Activated CD4-positive, alpha-beta T cell treated with anti-CD3 and anti-CD28 coated beads, Interleukin-2, amount 50 U/mL, for 48 hours (primary cell): ENCODE measurements around the gene RALGPS2.
"Not testable (repeated sequence)": the region's sequence is repeated elsewhere in the genome, so short reads cannot be mapped to it uniquely, and the experiment has no call there.

Experiments
- DNase-seq, 2 experiments: peaks; one replicate each; pipeline ENCODE4 v3.0.0-alpha.2; 2020

Gene RALGPS2

GRCh38 chr1:178725466-178726086 is 532 bp downstream of the RALGPS2 start:
- peak; percentile 14 to 17 for DNase-seq

DNA sequence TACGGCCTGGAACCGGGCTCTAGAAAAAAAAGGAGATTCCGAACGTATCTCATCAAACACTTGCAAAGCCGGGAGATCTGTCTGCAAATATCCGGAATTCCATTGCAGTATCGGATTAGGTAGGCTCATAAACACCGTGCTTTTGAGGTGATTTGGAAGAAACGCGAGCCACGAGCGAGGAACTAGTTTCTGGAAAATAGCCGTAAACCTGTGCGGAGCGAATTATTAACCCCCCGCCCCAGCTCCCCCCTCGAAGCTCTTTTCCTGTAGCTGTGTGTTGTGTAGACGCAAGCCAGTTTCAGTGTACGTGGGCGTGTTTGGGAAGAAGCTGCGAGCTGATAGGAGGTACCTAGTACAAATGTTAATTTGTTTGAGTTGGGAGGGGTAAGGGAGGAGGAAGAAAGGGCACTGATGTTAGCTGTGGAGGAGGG is 1.1 kb downstream of the RALGPS2 start:
- peak; percentile 38 to 54 for DNase-seq

DNA sequence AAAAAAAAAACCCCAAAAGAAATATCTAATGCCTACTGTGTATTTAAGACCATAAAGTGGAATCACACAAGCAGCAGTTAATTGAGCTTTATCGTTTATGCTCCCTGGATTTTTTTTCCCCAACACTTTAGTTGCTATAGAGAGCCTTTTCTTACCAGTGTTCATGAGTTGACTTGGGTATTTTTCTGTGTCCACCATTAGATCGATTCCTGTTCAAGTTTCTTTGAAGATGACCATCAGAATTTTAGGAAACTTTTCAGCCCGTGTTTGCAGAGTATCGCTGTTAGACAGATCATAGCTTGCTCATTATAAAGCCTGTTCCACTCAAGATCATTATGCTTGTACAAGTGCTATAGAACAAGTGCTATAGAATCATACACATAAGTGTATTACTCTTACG is 1.5 kb downstream of the RALGPS2 start:
- DNase-seq: no peak

GRCh38 chr1:178727014-178727895 is 2.2 kb downstream of the RALGPS2 start:
- DNase-seq: no peak

- DNase-seq: no peak
These were observed 8.9 kb downstream of the RALGPS2 start for GRCh38 chr1:178733972-178734371.

- DNase-seq: no peak
These were observed 13.7 kb downstream of the RALGPS2 start for GRCh38 chr1:178738780-178739179.

DNA sequence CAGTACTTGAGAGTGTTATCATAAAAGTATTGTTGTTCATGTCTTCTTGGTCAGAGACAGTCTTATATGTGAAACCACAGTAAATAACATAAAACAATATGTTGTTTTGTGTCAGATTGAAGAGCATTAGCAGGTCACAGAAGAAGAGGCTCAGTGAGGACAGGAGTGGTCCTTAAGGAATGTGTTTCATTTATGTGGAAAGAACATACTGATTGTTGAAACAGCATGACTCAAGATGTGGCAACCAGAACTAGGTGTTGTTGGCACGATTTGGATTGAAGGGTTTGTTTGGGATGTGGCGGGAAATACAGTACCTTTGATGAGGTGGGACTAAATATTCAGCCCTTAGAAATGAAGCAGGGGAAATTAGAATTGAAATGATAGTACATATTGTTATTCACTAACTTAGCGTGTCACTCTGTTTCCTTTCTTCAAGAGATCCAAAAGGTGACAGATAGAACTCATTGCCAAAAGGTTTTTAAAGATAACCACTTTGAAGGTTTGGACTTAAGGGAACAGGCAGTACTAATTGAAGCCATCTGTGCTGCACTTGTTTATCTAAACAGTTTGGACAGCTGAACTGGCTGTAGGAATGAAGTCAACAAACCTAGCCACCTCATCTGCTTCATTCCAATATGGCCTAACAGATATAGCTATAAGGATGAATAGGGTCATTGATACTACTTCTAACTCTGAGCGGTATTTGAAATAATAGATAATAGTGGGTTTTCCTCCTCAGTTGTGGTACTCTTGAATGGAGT is 14.4 kb downstream of the RALGPS2 start:
- no peak for DNase-seq

- DNase-seq: no peak
These were observed 15.4 kb downstream of the RALGPS2 start for GRCh38 chr1:178740491-178740890.

GRCh38 chr1:178740924-178741323 is 15.9 kb downstream of the RALGPS2 start:
- DNase-seq: no peak

- DNase-seq: no peak
These were observed 18.8 kb downstream of the RALGPS2 start for GRCh38 chr1:178743801-178744200.

- no peak for DNase-seq
These were observed 20.2 kb downstream of the RALGPS2 start for GRCh38 chr1:178745260-178745659.

GRCh38 chr1:178746345-178746744 is 21.3 kb downstream of the RALGPS2 start:
- DNase-seq: no peak

GRCh38 chr1:178747361-178747760 is 22.3 kb downstream of the RALGPS2 start:
- DNase-seq: not testable (repeated sequence)

GRCh38 chr1:178749581-178750166 is 24.6 kb downstream of the RALGPS2 start:
- DNase-seq: no peak

GRCh38 chr1:178751046-178751445 is 26.0 kb downstream of the RALGPS2 start:
- DNase-seq: no peak

- no peak for DNase-seq
These were observed 27.8 kb downstream of the RALGPS2 start for GRCh38 chr1:178752891-178753290.

GRCh38 chr1:178754655-178755256 is 29.7 kb downstream of the RALGPS2 start:
- not testable (repeated sequence) for DNase-seq

DNA sequence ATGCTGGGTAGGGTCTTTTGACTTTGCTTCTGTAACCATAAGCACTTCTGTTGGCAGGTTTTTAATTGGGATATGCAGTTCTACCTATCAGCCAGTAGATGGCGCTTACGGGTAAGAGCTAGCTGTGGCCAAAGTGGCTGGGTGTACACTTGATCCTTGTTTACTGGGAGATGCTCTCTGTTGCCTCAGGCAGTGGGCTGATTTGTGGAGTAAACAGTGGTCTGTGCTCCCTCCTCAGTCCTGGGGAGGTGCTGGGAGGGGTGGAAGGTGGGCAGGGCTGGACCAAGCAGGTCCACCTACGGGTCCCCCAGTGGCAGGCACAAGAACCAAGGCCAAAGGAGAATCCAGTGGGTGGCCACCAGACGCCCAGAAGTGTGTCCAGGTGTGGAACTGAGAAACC is 43.4 kb downstream of the RALGPS2 start:
- peak in 1 of 2 experiments; percentile 3 for DNase-seq

GRCh38 chr1:178772952-178773351 is 47.9 kb downstream of the RALGPS2 start:
- DNase-seq: no peak

DNA sequence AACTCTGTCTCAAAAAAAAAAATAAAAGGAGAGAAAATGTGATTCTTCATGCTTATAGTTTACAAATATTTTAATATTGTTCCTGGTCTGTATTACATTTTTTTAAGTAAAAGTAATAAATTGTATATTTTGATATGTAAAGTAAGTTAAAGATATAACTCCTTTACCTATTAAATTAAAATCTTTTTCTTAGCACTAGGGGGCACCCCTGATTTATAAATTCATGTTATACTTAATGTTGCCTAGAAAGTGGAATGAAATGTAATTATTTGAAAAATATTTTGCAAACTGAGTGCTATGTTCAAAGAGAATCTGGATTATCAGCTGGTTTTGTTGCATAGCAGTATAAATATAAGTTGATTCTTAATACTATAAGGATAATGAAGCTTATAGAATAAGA is 49.2 kb downstream of the RALGPS2 start:
- DNase-seq: no peak

DNA sequence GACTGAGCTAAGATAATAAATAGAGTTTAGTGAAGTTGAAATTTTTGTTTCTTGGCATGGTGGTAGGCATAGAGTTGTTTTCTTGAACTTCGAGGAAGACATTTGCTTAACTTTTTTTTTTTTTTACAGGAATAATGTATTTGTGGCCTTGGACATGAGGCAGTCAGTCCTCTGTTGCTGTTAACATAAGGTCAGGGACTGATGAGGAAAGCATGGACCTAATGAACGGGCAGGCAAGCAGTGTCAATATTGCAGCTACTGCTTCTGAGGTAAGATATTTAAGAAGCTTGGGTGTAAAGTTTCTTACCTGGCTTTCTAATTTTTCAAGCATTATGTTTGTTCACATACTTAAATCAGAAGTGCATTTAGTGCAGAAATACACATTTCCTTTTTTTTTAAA is 51.5 kb downstream of the RALGPS2 start:
- DNase-seq: no peak

DNA sequence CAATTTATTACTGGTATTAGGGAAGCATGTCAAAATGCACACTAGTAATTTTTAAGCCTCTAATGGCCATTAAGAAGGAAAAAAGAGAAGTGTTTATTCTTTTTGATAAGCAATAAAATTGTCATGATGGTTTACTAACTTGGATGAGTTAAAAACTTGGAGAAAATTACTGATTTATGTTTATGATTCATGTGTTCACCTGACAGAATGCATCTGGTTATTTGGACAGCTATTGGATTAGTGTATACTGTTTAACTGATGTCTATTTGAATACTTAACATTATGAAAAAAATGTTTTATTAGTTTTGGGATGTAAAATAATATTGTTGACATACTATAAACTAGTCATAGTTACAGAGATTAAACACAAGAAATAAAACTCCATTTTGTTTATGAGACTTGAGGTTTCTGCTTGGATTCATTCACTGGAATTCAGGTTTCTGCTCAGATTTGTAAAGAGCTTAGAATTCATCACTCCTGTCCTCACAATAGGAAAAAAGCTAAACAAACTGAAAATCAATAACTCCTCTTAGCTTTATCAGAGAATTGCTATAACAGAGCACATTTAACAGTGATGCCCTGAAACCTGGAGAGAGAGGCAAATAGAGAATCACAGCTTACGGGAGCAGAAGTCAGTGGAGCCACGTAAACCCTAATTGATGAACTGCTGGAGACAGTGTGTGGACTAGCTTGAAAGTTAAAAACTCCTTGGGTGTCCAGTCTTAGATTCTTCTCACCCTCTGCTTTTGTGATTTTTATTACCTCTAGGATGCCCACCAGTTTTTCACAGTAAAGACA is 56.7 kb downstream of the RALGPS2 start:
- DNase-seq: no peak
